Measurements from ENCODE around the gene ASXL1.

GRCh38 chr20:32440758-32441078, 82.6 kb downstream of the ASXL1 start:
- no peak for TF ChIP-seq CTCF (IDR thresholded peaks at IDR 0.05 in 8 of 11, conservative IDR thresholded peaks at IDR 0.05 in 3 of 11)
- TF ChIP-seq POLR2A (IDR thresholded peaks at IDR 0.05) = no peak
